Activated T-cell treated with anti-CD3 and anti-CD28 coated beads, Interleukin-2, amount 50 U/mL, for 24 hours (primary cell): ENCODE results near the gene HNF1A.
"Not testable (repeated sequence)": the region's sequence is repeated elsewhere in the genome, so short reads cannot be mapped to it uniquely, and the experiment has no call there.

Experiments used
- DNase-seq: peaks from one replicate; pipeline ENCODE4 v3.0.0-alpha.2; 2020
- H3K27ac Mint-ChIP-seq: 2 replicates; pipeline ENCODE4 v1.8.0; 2020; ENCODE audit warnings: mild to moderate bottlenecking, mixed read lengths
- H3K27me3 Mint-ChIP-seq: 2 replicates; pipeline ENCODE4 v1.8.0; 2020; ENCODE audit warnings: mixed read lengths
- H3K36me3 Mint-ChIP-seq: 2 replicates; pipeline ENCODE4 v1.8.0; 2020; ENCODE audit warnings: low read depth, mixed read lengths
- H3K4me1 Mint-ChIP-seq: 2 replicates; pipeline ENCODE4 v1.8.0; 2020; ENCODE audit warnings: low read depth, mixed read lengths
- H3K4me3 Mint-ChIP-seq: 2 replicates; pipeline ENCODE4 v1.8.0; 2020; ENCODE audit warnings: mild to moderate bottlenecking, moderate library complexity, mixed read lengths
- H3K9me3 Mint-ChIP-seq: 2 replicates; pipeline ENCODE4 v1.8.0; 2020; ENCODE audit warnings: mixed read lengths

The HNF1A gene

GRCh38 chr12:120944645-120945217, 33.6 kb upstream of the HNF1A start:
- H3K27ac Mint-ChIP-seq: no peak overlapping the region
- H3K27me3 Mint-ChIP-seq: no peaks in the 10 kb centered on the region
- DNase-seq: peak; percentile 76

GRCh38 chr12:120945516-120945915, 32.8 kb upstream of the HNF1A start:
- not testable (repeated sequence) for H3K4me3 Mint-ChIP-seq, H3K27ac Mint-ChIP-seq, H3K36me3 Mint-ChIP-seq, H3K27me3 Mint-ChIP-seq, H3K4me1 Mint-ChIP-seq, DNase-seq, H3K9me3 Mint-ChIP-seq

More at GRCh38 chr12:120944645-120945217, 33.6 kb upstream of the HNF1A start:
- Mint-ChIP-seq H3K36me3 (no peaks in the 10 kb centered on the region), H3K4me3 (no peak overlapping the region), H3K9me3 (no peaks in the 10 kb centered on the region), H3K4me1 (peaks cover 9% of the 10 kb centered on the region)

GRCh38 chr12:120950260-120950799, 28.0 kb upstream of the HNF1A start:
- not testable (repeated sequence) for DNase-seq, H3K9me3 Mint-ChIP-seq, H3K27me3 Mint-ChIP-seq, H3K4me3 Mint-ChIP-seq, H3K4me1 Mint-ChIP-seq, H3K27ac Mint-ChIP-seq, H3K36me3 Mint-ChIP-seq

- no peaks in the 10 kb centered on the region for H3K27me3 Mint-ChIP-seq
- H3K4me1 Mint-ChIP-seq: peaks cover under 1% of the 10 kb centered on the region
- H3K27ac Mint-ChIP-seq: no peak overlapping the region
- no peaks in the 10 kb centered on the region for H3K36me3 Mint-ChIP-seq
- H3K4me3 Mint-ChIP-seq: no peak overlapping the region
- H3K9me3 Mint-ChIP-seq: no peaks in the 10 kb centered on the region
- no peak for DNase-seq
These were observed 27.5 kb upstream of the HNF1A start for GRCh38 chr12:120950807-120951206.

GRCh38 chr12:120955232-120955631, 23.1 kb upstream of the HNF1A start:
- Mint-ChIP-seq H3K9me3 (no peaks in the 10 kb centered on the region), H3K36me3 (no peaks in the 10 kb centered on the region), H3K4me1 (peaks cover 14% of the 10 kb centered on the region), H3K27ac (no peak overlapping the region), H3K27me3 (no peaks in the 10 kb centered on the region), H3K4me3 (no peak overlapping the region)
- DNase-seq: no peak

GRCh38 chr12:120956579-120957300, 21.6 kb upstream of the HNF1A start:
- no peaks in the 10 kb centered on the region for H3K27me3 Mint-ChIP-seq
- no peak for DNase-seq
- no peaks in the 10 kb centered on the region for H3K36me3 Mint-ChIP-seq
- H3K4me1 Mint-ChIP-seq: peaks cover 27% of the 10 kb centered on the region
- no peak overlapping the region for H3K4me3 Mint-ChIP-seq
- H3K9me3 Mint-ChIP-seq: no peaks in the 10 kb centered on the region
- H3K27ac Mint-ChIP-seq: no peak overlapping the region

- H3K27me3 Mint-ChIP-seq: no peaks in the 10 kb centered on the region
- peaks cover 46% of the 10 kb centered on the region for H3K4me1 Mint-ChIP-seq
- H3K36me3 Mint-ChIP-seq: no peaks in the 10 kb centered on the region
- DNase-seq: no peak
- peak overlapping the region; percentile 77 for H3K27ac Mint-ChIP-seq
- no peaks in the 10 kb centered on the region for H3K9me3 Mint-ChIP-seq
- peak overlapping the region; percentile 1 for H3K4me3 Mint-ChIP-seq
These were observed 19.0 kb upstream of the HNF1A start for GRCh38 chr12:120959111-120959878.

- H3K9me3 Mint-ChIP-seq: no peaks in the 10 kb centered on the region
- H3K4me1 Mint-ChIP-seq: peaks cover 46% of the 10 kb centered on the region
- DNase-seq: no peak
- H3K27me3 Mint-ChIP-seq: no peaks in the 10 kb centered on the region
- no peak overlapping the region for H3K4me3 Mint-ChIP-seq
- H3K27ac Mint-ChIP-seq: peak overlapping the region; percentile 77
- no peaks in the 10 kb centered on the region for H3K36me3 Mint-ChIP-seq
These were observed 17.7 kb upstream of the HNF1A start for GRCh38 chr12:120960657-120961056.

- H3K4me1 Mint-ChIP-seq: peaks cover 46% of the 10 kb centered on the region
- peak overlapping the region; percentile 63 for H3K27ac Mint-ChIP-seq
- H3K4me3 Mint-ChIP-seq: no peak overlapping the region
- H3K9me3 Mint-ChIP-seq: no peaks in the 10 kb centered on the region
- no peak for DNase-seq
- H3K36me3 Mint-ChIP-seq: no peaks in the 10 kb centered on the region
- H3K27me3 Mint-ChIP-seq: no peaks in the 10 kb centered on the region
These were observed 16.5 kb upstream of the HNF1A start for GRCh38 chr12:120961604-120962531.

- Mint-ChIP-seq H3K27ac (peak overlapping the region; percentile 63), H3K4me1 (peaks cover 46% of the 10 kb centered on the region), H3K4me3 (no peak overlapping the region), H3K9me3 (no peaks in the 10 kb centered on the region), H3K27me3 (no peaks in the 10 kb centered on the region), H3K36me3 (no peaks in the 10 kb centered on the region)
- DNase-seq: no peak
These were observed 15.8 kb upstream of the HNF1A start for GRCh38 chr12:120962532-120963020.

GRCh38 chr12:120964298-120964697, 14.0 kb upstream of the HNF1A start:
- no peaks in the 10 kb centered on the region for H3K36me3 Mint-ChIP-seq
- H3K4me3 Mint-ChIP-seq: no peak overlapping the region
- no peak overlapping the region for H3K27ac Mint-ChIP-seq

GRCh38 chr12:120965534-120966091, 12.7 kb upstream of the HNF1A start:
- no peak for DNase-seq
- H3K27me3 Mint-ChIP-seq: no peaks in the 10 kb centered on the region

More at GRCh38 chr12:120964298-120964697, 14.0 kb upstream of the HNF1A start:
- H3K27me3 Mint-ChIP-seq: no peaks in the 10 kb centered on the region
- H3K9me3 Mint-ChIP-seq: no peaks in the 10 kb centered on the region
- peaks cover 41% of the 10 kb centered on the region for H3K4me1 Mint-ChIP-seq
- no peak for DNase-seq

GRCh38 chr12:120970310-120970709, 8.0 kb upstream of the HNF1A start:
- no peaks in the 10 kb centered on the region for H3K36me3 Mint-ChIP-seq
- H3K4me3 Mint-ChIP-seq: no peak overlapping the region
- no peaks in the 10 kb centered on the region for H3K9me3 Mint-ChIP-seq
- no peaks in the 10 kb centered on the region for H3K27me3 Mint-ChIP-seq
- no peak for DNase-seq
- H3K4me1 Mint-ChIP-seq: peaks cover 4% of the 10 kb centered on the region
- H3K27ac Mint-ChIP-seq: no peak overlapping the region

More at GRCh38 chr12:120965534-120966091, 12.7 kb upstream of the HNF1A start:
- Mint-ChIP-seq H3K27ac (no peak overlapping the region), H3K9me3 (no peaks in the 10 kb centered on the region), H3K4me3 (no peak overlapping the region), H3K4me1 (peaks cover 28% of the 10 kb centered on the region), H3K36me3 (no peaks in the 10 kb centered on the region)
